ENCODE data around the gene KRT10. TPM values are rescaled to one million over a fixed set of nuclear protein-coding genes. Genes with fewer than 3 reads are reported as not detected.

The KRT10 gene
- polyA plus RNA-seq, 3 donors = 9.7 to 79.1 (median 58.7) TPM

DNA sequence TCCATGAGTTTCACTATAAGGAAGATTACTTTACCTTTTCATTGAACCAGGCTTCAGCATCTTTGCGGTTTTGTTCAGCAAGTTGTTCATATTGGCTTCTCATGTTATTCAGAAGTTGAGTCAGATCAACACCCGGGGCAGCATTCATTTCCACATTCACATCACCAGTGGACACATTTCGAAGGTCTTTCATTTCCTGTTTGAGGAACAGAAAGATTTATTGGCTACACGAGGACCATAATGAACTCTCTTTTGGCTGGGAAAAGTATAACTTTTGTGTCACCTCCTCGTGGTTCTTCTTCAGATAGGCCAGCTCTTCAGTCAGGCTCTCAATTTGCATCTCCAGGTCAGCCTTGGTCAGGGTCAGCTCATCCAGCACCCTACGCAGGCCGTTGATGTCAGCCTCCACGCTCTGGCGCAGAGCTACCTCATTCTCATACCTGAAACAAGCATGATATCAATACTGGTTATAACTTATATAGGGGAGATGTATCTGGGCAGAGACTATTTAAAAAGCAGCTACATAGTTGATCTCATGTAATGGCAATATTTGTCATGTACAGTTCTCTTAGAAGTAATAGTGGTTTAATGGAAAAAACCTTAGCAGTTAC lies 2.1 kb downstream of the KRT10 start:
- Mint-ChIP-seq H3K4me1 (peaks cover 12% of the 10 kb centered on the region), H3K36me3 (peaks cover 12 to 15% of the 10 kb centered on the region in 2 donors), H3K27me3 (ENCODE audit: low read depth in 3 of 3) (peaks cover 24 to 33% (median 27%) of the 10 kb centered on the region in 3 donors), H3K4me3 (peak overlapping the region in 1 of 2 donors; percentile 58), H3K27ac (no peak overlapping the region), H3K9me3 (peaks cover 11 to 42% (median 27%) of the 10 kb centered on the region in 7 donors)
- Histone ChIP-seq H3K9ac (ENCODE audit: insufficient read depth, low read length, poor library complexity, severe bottlenecking) (no peak overlapping the region), H3K9me3 (replicated peaks in 1 of 2; ENCODE audit: control insufficient read depth in 1 of 2, insufficient read depth in 1 of 2, low read length in 2 of 2) (peaks cover 7 to 13% of the 10 kb centered on the region in 2 donors), H3K36me3 (replicated peaks in 1 of 2; ENCODE audit: control insufficient read depth in 1 of 2, insufficient read depth in 2 of 2, low read length in 2 of 2) (peaks cover 0 to 9% of the 10 kb centered on the region in 2 donors), H3K79me2 (ENCODE audit: insufficient read depth, low read length) (no peaks in the 10 kb centered on the region), H2AFZ (ENCODE audit: insufficient read depth, low read depth, low read length, poor library complexity, severe bottlenecking) (no peak overlapping the region), H3K4me2 (replicated peaks; ENCODE audit: extremely low read depth, low read length, poor library complexity, severe bottlenecking) (no peak overlapping the region), H4K20me1 (ENCODE audit: insufficient read depth, low read length) (no peaks in the 10 kb centered on the region), H3K4me1 (ENCODE audit: control insufficient read depth in 1 of 2, insufficient read depth in 2 of 2, low read length in 2 of 2) (peaks cover 8 to 14% of the 10 kb centered on the region in 2 donors), H3K27me3 (ENCODE audit: control insufficient read depth in 2 of 2, insufficient read depth in 2 of 2, low read length in 2 of 2) (peaks cover 10 to 32% of the 10 kb centered on the region in 2 donors), H3K27ac (ENCODE audit: low read depth in 1 of 2, low read length in 2 of 2) (no peak overlapping the region), H3K4me3 (replicated peaks in 1 of 3; ENCODE audit: low read depth in 2 of 3, low read length in 3 of 3) (no peak overlapping the region)
- intact Hi-C loops (cut with micrococcal nuclease) = no loop called here
- TF ChIP-seq, protein P1, sequence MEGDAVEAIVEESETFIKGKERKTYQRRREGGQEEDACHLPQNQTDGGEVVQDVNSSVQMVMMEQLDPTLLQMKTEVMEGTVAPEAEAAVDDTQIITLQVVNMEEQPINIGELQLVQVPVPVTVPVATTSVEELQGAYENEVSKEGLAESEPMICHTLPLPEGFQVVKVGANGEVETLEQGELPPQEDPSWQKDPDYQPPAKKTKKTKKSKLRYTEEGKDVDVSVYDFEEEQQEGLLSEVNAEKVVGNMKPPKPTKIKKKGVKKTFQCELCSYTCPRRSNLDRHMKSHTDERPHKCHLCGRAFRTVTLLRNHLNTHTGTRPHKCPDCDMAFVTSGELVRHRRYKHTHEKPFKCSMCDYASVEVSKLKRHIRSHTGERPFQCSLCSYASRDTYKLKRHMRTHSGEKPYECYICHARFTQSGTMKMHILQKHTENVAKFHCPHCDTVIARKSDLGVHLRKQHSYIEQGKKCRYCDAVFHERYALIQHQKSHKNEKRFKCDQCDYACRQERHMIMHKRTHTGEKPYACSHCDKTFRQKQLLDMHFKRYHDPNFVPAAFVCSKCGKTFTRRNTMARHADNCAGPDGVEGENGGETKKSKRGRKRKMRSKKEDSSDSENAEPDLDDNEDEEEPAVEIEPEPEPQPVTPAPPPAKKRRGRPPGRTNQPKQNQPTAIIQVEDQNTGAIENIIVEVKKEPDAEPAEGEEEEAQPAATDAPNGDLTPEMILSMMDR (IDR thresholded peaks at IDR 0.05) = no peak
- 78% methylated on average over 3 of the region's 9 CpGs for WGBS (ENCODE audit: insufficient coverage)
- DNase-seq = no peak

DNA sequence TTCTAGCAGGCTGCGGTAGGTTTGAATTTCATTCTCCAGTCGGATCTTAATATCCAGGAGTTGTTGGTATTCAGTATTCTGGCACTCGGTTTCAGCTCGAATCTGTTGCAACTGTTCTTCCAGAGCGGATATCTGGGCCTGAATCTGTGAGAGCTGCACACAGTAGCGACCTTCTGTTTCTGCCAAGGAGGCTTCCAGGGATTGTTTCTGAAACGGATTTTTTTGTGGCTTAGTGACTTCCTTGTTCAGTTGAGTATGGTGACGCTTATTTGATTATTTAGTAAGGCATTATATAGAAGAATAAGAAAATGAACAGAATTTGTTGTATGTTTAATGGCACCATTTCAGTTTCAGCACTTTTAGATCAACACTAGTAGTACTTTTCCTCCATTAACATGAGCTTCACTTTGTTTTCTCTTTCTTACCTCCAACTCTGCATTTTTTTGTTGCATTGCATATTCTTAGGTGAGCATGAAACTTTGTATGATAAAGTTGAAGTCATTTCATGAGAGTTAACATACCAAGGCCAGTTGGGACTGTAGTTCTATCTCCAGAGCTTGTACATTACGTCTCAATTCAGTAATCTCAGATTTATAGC lies 2.8 kb downstream of the KRT10 start:
- intact Hi-C loops (cut with micrococcal nuclease) = loop anchor here in 1 of 2 donors (5.0 kb wide), 2 partner anchors 728 to 848 kb away; no protein-coding TSS in a partner anchor
- peak overlapping the region; percentile 40 to 85 (median 72) for H3K4me3 ChIP-seq (replicated peaks in 1 of 3; ENCODE audit: low read depth in 2 of 3, low read length in 3 of 3)
- H4K20me1 ChIP-seq (ENCODE audit: insufficient read depth, low read length) = no peaks in the 10 kb centered on the region
- Mint-ChIP-seq H3K36me3 (peaks cover 12 to 15% of the 10 kb centered on the region in 2 donors), H3K4me3 (peak overlapping the region; percentile 69 to 77), H3K27me3 (ENCODE audit: low read depth in 3 of 3) (peaks cover 25 to 38% (median 29%) of the 10 kb centered on the region in 3 donors), H3K4me1 (peaks cover 12% of the 10 kb centered on the region), H3K9me3 (peaks cover 13 to 47% (median 31%) of the 10 kb centered on the region in 7 donors), H3K27ac (peak overlapping the region in 1 of 7 donors; percentile 73)
- no peaks in the 10 kb centered on the region for H3K79me2 ChIP-seq (ENCODE audit: insufficient read depth, low read length)
- WGBS (ENCODE audit: insufficient coverage) = 64% methylated on average over 5 of the region's 9 CpGs
- H3K9me3 ChIP-seq (replicated peaks in 1 of 2; ENCODE audit: control insufficient read depth in 1 of 2, insufficient read depth in 1 of 2, low read length in 2 of 2) = peaks cover 7 to 16% of the 10 kb centered on the region in 2 donors
- no peak overlapping the region for H3K27ac ChIP-seq (ENCODE audit: low read depth in 1 of 2, low read length in 2 of 2)
- peaks cover 10 to 34% of the 10 kb centered on the region in 2 donors for H3K27me3 ChIP-seq (ENCODE audit: control insufficient read depth in 2 of 2, insufficient read depth in 2 of 2, low read length in 2 of 2)
- H3K9ac ChIP-seq (ENCODE audit: insufficient read depth, low read length, poor library complexity, severe bottlenecking) = no peak overlapping the region
- peaks cover 0 to 9% of the 10 kb centered on the region in 2 donors for H3K36me3 ChIP-seq (replicated peaks in 1 of 2; ENCODE audit: control insufficient read depth in 1 of 2, insufficient read depth in 2 of 2, low read length in 2 of 2)
- peaks cover 8 to 14% of the 10 kb centered on the region in 2 donors for H3K4me1 ChIP-seq (ENCODE audit: control insufficient read depth in 1 of 2, insufficient read depth in 2 of 2, low read length in 2 of 2)
- TF ChIP-seq, protein P1 (IDR thresholded peaks at IDR 0.05) = no peak
- no peak for DNase-seq
- peak overlapping the region; percentile 75 for H2AFZ ChIP-seq (ENCODE audit: insufficient read depth, low read depth, low read length, poor library complexity, severe bottlenecking)
- H3K4me2 ChIP-seq (replicated peaks; ENCODE audit: extremely low read depth, low read length, poor library complexity, severe bottlenecking) = peak overlapping the region; percentile 82
